Activated T-helper 9 cell treated with anti-CD3 and anti-CD28 coated beads, Interleukin-2, amount 50 U/mL, for 16 hours (primary cell): ENCODE data around the gene DAB1.

Source experiments
- DNase-seq: peaks from one replicate; pipeline ENCODE4 v3.0.0-alpha.2; 2020; ENCODE audit warnings: low read depth

DAB1 gene

DNA sequence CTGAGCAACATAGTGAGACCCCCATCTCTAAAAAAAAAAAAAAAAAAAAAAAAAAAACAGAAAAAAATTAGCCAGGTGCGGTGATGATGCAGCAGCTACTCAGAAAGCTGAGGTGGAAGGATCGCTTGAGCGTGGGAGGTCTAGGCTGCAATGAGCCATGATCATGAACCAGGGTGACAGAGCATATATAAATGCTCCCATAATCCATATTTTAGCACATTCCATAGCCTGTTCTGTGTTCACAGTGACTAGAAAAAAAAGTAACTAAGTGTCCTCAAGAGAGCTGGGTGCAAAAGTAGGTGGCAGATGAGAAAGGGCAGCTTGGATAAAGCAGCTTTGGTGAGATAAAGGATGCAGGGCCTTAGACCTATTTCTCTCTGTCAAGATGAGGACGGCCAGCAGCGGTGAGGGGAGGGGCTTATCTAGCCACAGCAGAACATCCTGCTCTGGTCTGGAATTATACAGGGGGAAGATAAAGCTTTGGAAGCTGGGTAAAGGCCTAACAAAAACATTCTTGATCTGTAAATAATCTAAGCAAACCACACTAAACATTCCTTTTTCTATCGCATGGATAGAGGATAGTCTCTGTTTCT, 205.3 kb downstream of the DAB1 start:
- no peak for DNase-seq

DNA sequence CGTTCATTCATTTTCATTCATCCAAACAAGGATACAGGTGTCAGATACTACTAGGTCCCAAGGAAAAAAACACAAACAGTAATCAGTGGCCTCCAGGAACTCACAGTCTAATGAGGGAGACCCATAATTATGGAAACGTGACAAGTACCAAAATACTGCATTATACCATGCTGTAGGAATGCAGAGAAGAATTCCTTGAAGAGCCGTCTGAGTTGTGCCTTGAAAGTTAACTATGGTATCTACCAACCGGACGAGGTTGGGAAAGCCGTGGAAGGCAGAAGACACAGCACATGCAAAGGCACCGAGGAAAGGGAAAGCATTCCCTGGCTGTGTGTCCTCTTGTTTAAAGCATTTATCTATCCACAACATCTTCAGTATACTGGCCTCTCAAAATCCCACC, 206.0 kb downstream of the DAB1 start:
- DNase-seq = no peak

DNA sequence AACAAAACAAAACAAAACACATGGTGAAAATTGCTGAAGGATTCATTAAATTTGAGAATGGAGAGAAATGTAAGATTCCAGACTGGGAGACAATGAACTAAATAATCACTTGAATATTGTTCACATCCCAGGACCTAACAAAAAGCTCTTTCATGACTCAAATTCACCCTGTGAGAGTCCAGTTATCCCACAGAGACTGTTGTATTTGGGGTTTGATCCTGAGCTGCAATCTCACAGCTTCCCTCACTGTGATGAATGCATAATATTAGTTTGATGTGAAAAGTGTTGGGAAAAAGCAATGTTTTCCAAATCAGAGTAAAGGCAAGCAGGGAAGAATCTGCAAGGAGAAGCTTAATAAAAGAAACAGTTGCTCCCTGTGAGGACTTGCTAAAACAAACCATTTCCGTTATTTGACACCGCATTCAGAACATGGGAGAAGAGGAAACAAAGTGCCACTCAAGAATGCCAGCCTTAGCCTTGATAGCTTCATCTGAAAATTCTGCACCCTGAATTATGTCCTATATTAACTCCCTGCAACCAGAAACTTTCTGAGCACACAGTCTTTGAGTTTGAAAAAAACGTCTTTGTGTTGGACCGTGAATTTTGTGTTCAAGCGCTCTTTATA, 208.8 kb downstream of the DAB1 start:
- DNase-seq = no peak

DNA sequence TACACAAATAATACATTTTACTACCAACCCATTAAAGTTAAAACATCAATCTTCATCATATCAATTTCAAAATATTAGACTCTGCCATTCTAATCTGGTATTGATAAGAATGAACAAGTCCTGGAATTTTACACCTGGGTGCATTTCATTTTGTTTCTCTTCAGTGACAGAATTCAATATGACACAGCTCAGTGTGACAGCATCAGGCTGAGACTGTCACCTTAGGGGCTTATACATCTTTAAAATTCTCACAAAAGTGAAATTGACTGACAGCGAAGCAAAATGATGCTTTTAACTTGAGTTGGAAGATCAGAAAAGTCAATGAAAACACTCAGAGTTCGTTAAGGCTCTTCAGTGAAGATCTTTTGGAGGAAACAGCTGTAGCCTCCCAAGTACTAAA, 213.0 kb downstream of the DAB1 start:
- DNase-seq = no peak

DNA sequence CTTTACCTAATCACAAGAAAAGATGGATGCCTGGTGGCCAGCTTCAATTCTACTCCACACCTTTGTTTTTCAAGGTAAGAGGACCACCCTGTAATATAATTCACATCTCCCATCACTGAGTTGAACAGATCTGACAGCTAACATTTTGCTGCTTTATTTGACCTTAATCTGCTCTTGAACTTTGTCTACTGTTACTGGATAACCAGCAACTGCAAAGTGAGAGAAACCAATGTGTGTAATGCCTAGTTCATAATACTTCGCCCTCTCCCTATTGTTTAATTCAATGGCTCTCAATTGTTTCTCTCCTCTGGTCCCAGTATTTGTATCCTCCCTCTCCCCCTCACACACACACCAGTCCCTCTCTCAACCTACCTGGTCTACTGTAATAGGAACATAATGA, 214.4 kb downstream of the DAB1 start:
- DNase-seq = no peak

DNA sequence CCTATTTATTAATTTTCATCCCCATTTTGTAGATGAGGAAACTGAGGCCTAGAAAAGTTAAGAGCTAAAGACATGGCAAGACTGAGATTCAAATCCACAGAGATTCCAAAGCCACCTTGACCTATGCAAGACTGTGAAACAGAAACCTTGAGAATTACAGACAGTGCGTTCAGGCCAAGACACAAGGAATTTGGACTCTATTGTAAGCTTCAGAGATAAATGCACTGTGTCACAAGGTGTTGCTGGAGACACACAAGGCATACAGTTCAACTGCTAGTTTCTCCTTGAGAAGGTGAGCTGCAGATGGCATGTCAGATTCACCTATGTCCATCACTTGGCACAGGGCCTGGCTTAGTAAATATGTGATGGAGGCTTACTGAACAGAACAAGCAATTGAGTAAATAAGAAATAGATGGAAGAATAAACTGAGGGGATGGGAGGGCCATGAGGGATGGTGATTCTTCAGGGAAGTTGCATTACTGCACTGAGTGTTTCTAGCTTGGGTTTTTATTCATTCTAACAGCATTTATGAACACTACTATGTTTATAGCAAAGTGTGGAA, 215.0 kb downstream of the DAB1 start:
- DNase-seq = no peak

DNA sequence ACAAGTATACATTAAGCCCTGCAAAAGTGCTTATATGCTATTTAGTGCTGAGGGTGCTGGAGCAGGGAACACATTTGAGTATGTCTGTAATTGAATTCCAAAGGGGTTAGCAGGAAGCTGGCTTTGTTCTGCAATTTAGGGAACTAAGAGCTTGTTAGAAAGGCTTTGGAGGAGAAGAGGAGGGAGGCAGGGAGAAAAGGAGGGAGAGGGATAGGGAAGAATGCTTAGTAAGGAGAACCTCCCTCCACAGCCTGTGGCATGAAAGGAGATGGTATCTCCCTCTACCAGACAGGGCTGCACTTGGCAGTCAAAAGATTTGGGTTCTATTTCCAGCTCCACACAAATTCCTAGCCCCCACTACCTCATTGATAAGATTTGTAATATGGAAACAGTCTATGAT, 217.8 kb downstream of the DAB1 start:
- no peak for DNase-seq

DNA sequence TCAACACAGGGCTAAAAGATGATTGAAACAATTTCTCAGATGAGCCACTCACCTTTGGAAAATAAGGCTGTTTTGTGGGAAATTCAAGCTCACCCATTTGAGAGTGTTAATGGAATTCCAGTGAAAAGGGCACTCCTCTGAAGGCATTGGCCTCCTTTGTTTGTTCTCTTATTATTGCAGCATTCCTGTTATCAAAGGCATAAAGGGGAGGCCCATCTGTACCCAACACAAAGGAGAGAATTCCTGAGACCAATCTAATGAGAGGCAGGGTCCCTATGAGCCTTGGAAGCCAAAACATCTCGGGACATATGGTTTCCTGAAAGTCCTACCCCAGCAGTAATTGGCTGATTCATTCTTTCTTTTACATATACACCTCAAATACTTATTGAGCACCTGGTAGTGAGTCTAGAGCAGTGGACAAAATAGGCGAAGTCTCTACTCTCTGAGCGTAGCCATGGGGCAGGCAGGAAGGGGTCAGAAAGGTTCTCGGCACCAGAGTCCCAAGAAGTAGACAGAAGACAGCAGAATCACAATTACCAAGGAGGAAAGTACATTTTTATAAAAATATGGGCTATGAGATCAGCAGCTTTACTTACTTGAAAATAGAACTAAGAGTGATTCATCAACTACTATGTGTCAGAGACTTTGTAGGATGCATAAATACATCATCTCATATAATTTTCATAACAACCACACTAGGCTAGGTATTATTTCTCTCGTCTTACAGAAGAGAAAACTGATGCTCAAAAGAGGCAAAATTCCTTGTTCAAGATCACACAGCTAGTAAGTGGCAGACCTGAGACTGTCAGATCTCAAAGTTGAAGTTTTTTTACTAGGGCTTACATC, 218.7 kb downstream of the DAB1 start:
- no peak for DNase-seq

GRCh38 chr1:57204091-57204490, 219.8 kb downstream of the DAB1 start:
- DNase-seq = no peak

GRCh38 chr1:57202241-57202640, 221.6 kb downstream of the DAB1 start:
- no peak for DNase-seq

DNA sequence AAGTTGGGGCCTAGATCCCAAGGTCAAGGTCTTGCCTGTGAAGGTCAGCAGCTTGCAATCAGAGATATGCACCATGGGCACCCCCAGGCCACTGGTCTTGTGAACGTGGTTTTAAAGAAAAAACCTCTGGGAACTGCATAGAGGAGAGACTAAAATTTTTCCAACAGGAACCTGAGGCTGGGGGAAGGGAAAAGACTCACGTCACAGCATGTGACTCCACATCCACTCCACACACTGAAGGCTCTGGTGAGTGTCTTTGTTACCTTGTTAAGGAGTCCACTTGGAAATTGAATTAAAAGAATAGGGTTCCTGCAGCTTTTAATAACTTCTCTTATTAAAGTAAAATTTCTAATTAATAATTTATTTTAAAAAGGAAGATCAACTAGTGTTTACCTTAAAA, 224.9 kb downstream of the DAB1 start:
- DNase-seq = no peak

DNA sequence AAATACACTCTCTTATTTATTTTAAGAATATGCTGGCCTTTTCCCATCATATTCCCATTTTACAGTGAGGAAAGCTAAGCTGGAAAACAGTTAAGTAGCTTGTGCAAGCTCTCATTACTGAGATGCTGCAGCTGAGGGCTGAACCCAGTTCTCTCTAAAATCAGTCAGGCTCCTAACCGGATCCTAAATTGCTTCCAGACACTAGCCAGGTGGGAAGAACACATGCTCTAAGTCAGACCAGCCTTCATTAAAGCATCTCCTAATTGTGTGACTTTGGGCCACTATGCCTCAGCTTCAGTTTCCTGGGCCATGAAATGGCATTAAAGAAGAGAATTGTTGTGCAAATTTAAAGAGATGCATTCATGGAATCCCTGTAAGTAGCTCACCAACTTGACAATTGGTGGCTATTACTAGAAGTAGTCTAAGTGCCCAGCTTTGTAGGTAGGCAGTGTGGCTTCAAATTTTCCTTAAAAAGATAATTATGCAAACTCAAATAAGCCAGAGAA, 228.4 kb downstream of the DAB1 start:
- DNase-seq = no peak

DNA sequence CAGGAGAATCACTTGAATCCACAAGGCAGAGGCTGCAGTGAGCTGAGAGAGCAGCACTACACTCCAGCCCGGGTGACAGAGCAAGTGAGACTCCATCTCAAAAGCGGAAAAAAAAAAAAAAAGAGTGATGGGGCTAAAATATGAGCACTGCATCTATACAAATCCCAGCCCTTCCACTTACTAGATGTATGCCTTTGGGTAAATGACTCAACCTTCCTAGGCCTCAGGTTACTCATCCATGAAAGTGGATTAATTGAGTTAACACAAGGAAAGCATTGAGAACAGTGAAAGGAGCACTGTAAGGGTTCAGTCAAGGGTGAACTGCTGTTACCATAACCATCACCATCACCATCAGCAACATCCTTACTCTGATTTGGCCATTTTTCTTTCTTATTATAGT, 231.6 kb downstream of the DAB1 start:
- no peak for DNase-seq

DNA sequence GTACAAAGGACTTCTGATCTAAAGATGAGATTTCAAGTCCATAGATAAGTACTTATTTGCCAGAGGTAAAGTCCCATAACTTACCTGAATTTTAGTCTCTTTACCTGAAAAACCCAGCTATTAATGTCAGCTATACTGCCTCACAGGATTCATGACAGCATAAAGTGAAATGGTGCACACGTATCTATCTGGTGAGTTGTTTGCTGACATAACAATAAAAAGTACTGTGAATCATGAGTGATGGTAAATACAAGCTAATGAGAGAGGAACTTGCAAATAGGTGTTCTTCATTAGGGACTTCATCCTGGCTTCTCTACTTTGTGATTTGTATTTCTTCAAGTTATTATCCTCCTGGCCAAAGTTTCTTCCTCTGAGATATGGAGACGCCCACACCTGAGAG, 233.0 kb downstream of the DAB1 start:
- no peak for DNase-seq

GRCh38 chr1:57188168-57188567, 235.7 kb downstream of the DAB1 start:
- DNase-seq = no peak

DNA sequence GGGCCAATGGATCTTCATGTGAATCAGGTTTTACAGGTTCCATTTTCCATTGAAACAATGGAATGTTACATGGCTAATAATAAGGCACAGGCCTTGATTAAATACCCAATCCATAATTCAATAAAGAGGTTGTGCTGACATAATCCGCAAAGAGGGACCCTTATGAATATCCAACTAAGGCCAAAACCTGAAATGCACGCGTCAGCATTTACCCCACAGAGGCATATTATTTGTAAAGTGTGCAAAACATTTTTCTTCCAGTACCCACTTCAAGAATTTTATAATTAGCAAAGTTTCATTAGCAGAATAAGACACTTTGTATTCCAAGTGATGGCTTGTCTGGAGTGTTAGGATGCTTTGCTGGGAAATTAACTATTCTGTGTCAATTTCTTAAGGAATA, 237.4 kb downstream of the DAB1 start:
- no peak for DNase-seq

DNA sequence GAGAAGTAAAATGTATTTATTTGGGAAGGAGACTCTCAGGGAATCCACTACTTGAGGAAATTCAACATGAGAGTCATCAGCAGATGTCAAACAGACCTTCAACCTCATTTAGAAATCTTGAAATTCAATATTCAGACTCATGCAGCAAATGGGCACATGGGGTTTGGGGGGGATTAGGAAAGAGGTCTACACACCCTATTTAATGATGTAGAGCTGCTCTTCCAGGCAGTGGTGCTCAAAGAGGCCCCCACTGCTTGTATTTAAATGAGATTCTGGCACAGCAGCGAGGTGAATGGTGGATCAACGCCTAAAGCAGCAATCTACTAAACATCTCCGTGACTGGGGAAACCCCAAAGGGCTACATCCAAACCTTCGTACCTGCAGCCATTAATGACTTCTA, 244.9 kb downstream of the DAB1 start:
- DNase-seq = no peak

DNA sequence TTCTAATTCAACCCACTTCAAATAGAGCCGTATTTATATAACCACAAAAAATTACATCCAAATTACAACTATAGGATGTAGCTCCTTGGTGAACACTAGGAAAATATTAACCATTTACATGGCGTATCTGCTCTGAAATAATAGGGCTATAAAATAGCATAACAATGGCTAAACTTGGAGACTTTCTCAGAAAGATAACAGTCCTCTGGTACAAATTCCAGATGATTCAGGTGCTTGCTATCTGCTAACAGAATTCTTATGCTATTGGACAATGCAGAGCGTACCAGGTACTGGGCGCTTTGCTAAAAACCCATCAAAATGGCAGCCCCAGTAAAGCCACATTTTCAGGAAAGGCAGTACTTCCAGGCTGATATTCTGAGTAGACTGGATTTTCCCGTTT, 248.4 kb downstream of the DAB1 start:
- no peak for DNase-seq

GRCh38 chr1:57172040-57172439, 251.8 kb downstream of the DAB1 start:
- no peak for DNase-seq

- no peak for DNase-seq
Measured at GRCh38 chr1:57167997-57168396, 255.9 kb downstream of the DAB1 start.

DNA sequence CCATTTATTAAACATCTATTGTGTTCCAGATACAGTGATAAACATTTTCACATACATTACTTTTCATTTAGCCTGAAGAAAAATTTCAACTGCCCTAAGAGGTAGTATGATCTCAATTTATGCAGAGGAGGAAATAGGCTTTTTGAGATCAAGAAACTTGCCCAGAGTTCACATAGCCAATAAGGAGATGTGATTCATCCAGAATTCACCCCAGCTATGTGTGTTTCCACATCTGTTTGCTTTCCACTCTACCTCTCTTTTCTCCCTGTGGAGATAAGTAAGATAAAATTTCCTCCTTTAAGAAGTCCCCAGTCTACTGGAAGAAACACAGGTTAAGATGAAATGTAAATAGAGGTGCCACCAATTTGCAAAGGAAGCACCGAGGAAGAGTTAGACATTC, 258.3 kb downstream of the DAB1 start:
- no peak for DNase-seq

GRCh38 chr1:57164584-57164983, 259.3 kb downstream of the DAB1 start:
- no peak for DNase-seq

DNA sequence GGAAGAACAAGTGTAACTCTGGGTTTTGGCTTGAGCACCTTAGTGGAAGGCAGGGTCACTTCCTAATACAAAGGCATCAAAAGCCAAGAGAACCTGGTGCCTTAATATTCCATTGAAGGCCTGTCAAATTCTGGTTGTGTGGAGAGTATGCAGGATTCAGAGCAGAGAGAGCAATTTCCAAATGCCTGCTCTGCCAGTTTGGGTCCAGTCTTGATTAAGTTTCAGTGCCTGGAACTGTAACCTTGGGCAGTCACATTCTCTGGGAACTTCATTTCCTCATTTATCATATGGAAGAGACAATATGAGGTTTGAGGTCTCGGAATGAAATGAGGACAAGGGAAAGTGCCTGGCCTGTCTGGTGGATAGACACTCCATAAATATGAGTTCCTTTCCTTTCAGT, 260.1 kb downstream of the DAB1 start:
- DNase-seq = no peak
